Measurements from ENCODE around the gene BABAM2.

DNA sequence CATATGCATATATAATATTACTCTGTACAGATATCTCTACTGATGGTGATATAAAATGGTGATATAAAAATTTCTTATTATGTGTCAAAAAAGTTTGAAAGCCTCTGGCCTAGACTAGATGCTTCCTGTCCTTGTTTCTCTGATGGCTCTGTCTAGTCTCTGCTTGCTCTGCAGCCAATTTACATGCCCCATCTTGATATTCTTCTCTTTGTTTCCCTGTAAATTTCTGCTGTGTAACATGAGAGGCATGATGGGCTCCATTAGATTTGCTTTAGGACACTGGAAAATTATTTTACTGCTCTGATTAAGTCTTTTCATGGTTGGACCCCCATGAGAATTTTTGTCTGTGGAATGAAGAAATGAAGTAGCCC is 24.3 kb downstream of the BABAM2 start:
- TF ChIP-seq, protein P1, sequence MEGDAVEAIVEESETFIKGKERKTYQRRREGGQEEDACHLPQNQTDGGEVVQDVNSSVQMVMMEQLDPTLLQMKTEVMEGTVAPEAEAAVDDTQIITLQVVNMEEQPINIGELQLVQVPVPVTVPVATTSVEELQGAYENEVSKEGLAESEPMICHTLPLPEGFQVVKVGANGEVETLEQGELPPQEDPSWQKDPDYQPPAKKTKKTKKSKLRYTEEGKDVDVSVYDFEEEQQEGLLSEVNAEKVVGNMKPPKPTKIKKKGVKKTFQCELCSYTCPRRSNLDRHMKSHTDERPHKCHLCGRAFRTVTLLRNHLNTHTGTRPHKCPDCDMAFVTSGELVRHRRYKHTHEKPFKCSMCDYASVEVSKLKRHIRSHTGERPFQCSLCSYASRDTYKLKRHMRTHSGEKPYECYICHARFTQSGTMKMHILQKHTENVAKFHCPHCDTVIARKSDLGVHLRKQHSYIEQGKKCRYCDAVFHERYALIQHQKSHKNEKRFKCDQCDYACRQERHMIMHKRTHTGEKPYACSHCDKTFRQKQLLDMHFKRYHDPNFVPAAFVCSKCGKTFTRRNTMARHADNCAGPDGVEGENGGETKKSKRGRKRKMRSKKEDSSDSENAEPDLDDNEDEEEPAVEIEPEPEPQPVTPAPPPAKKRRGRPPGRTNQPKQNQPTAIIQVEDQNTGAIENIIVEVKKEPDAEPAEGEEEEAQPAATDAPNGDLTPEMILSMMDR (IDR thresholded peaks at IDR 0.05), result no peak
- no peak for TF ChIP-seq POLR2A (IDR thresholded peaks at IDR 0.05)
- no peak for TF ChIP-seq POLR2AphosphoS5 (IDR thresholded peaks at IDR 0.05)

Measured in sigmoid colon (tissue), 4 donors.